A673 (cell line): ENCODE results near the gene TGDS.

Experiments used
- EZH2 ChIP-seq: fragments of 200-600 bp; sonication (generic); IDR thresholded peaks from 2 replicates; pipeline ENCODE4 v1.6.1; 2017; ENCODE audit warnings: borderline replicate concordance, low read depth, mild to moderate bottlenecking, mixed read lengths, antibody characterized with exemption, low read length; ENCODE audit not compliant: poor library complexity, severe bottlenecking
- TF ChIP-seq, protein P1 (sequence below): fragments of 300-800, 200-600 bp; sonication (generic); conservative IDR thresholded peaks from 2 replicates; pipeline ENCODE4 v1.5.1; 2017; ENCODE audit warnings: low read depth, mild to moderate bottlenecking, antibody characterized with exemption, low read length, moderate library complexity, mixed read lengths

DNA sequence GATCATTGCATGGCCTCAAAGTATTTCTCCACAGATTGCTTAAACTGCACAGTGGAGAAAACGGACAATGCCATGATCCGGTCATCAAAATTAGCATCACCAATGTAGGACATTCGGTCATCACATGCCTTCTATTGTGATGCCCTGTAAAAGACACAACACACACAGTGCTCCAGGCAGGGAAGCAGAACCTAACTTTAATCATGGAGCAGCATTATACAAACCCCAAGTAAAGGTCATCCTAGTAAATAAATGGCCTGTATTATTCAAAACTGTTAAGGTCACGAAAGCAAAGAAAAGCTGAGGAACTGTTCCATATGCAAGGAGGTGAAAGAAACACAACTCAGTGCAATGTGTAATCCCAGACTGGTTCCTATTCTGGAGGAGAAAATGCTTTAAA lies 42.2 kb downstream of the TGDS start:
- TF ChIP-seq EZH2: no peak
- TF ChIP-seq, protein P1, sequence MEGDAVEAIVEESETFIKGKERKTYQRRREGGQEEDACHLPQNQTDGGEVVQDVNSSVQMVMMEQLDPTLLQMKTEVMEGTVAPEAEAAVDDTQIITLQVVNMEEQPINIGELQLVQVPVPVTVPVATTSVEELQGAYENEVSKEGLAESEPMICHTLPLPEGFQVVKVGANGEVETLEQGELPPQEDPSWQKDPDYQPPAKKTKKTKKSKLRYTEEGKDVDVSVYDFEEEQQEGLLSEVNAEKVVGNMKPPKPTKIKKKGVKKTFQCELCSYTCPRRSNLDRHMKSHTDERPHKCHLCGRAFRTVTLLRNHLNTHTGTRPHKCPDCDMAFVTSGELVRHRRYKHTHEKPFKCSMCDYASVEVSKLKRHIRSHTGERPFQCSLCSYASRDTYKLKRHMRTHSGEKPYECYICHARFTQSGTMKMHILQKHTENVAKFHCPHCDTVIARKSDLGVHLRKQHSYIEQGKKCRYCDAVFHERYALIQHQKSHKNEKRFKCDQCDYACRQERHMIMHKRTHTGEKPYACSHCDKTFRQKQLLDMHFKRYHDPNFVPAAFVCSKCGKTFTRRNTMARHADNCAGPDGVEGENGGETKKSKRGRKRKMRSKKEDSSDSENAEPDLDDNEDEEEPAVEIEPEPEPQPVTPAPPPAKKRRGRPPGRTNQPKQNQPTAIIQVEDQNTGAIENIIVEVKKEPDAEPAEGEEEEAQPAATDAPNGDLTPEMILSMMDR: no peak
